Astrocyte (in vitro differentiated cells and primary cell): Measurements from ENCODE around the gene EYA2. TPM values are rescaled to one million over a fixed set of nuclear protein-coding genes. Genes with fewer than 3 reads are reported as not detected.

Experiments
- DNase-seq: peaks from one replicate; pipeline ENCODE4 v3.0.0-alpha.2; 2010; ENCODE audit warnings: low read depth
- FAIRE-seq: peaks from 2 replicates; lab custom pipeline; 2011; peaks lifted over from hg19 to GRCh38; lab: Jason Lieb, UNC
- H2AFZ ChIP-seq: 2 replicates; pipeline ENCODE4 v1.6.0; 2012; ENCODE audit warnings: low read depth, low read length, inconsistent platforms
- H3K27ac ChIP-seq: 2 replicates; pipeline ENCODE4 v1.5.1; 2011; ENCODE audit warnings: low read depth, low read length, inconsistent platforms
- H3K27me3 ChIP-seq: 2 replicates; pipeline ENCODE4 v1.6.0; 2011; ENCODE audit warnings: low read length, inconsistent platforms; ENCODE audit not compliant: insufficient read depth
- H3K36me3 ChIP-seq: 2 replicates; pipeline ENCODE4 v1.5.1; 2011; ENCODE audit warnings: low read length, inconsistent platforms; ENCODE audit not compliant: insufficient read depth
- H3K4me1 ChIP-seq: 2 replicates; pipeline ENCODE4 v1.5.1; 2011; ENCODE audit warnings: low read length, inconsistent platforms; ENCODE audit not compliant: insufficient read depth
- H3K4me2 ChIP-seq: 2 replicates; pipeline ENCODE4 v1.6.0; 2012; ENCODE audit warnings: low read length, inconsistent platforms
- H3K4me3 ChIP-seq: 2 replicates; pipeline ENCODE4 v1.5.1; 2011; ENCODE audit warnings: low read depth, mild to moderate bottlenecking, low read length, inconsistent platforms; ENCODE audit not compliant: insufficient read depth
- H3K79me2 ChIP-seq: 2 replicates; pipeline ENCODE4 v1.6.0; 2012; ENCODE audit warnings: mild to moderate bottlenecking, low read length, inconsistent platforms; ENCODE audit not compliant: insufficient read depth
- H3K9ac ChIP-seq: 2 replicates; pipeline ENCODE4 v1.6.0; 2012; ENCODE audit warnings: mild to moderate bottlenecking, low read length, inconsistent platforms
- H3K9me3 ChIP-seq: 2 replicates; pipeline ENCODE4 v1.5.1; 2012; ENCODE audit warnings: low read depth, mild to moderate bottlenecking, low read length, inconsistent platforms; ENCODE audit not compliant: insufficient read depth
- H4K20me1 ChIP-seq: 2 replicates; pipeline ENCODE4 v1.6.0; 2012; ENCODE audit warnings: low read length, inconsistent platforms; ENCODE audit not compliant: insufficient read depth
- H3K27ac Mint-ChIP-seq: one replicate; pipeline ENCODE4 v1.8.0; 2021; ENCODE audit warnings: mild to moderate bottlenecking, mixed read lengths; ENCODE audit not compliant: unreplicated experiment
- H3K27me3 Mint-ChIP-seq: one replicate; pipeline ENCODE4 v1.8.0; 2021; ENCODE audit warnings: low read depth, mixed read lengths; ENCODE audit not compliant: unreplicated experiment
- H3K36me3 Mint-ChIP-seq: one replicate; pipeline ENCODE4 v1.8.0; 2021; ENCODE audit warnings: low read depth, mixed read lengths; ENCODE audit not compliant: unreplicated experiment
- H3K4me1 Mint-ChIP-seq: one replicate; pipeline ENCODE4 v1.8.0; 2021; ENCODE audit warnings: low read depth, mixed read lengths; ENCODE audit not compliant: unreplicated experiment
- H3K4me3 Mint-ChIP-seq: one replicate; pipeline ENCODE4 v1.8.0; 2021; ENCODE audit warnings: mild to moderate bottlenecking, moderate library complexity, mixed read lengths; ENCODE audit not compliant: unreplicated experiment
- H3K9me3 Mint-ChIP-seq: one replicate; pipeline ENCODE4 v1.8.0; 2021; ENCODE audit warnings: mild to moderate bottlenecking, mixed read lengths; ENCODE audit not compliant: unreplicated experiment
- EZH2 ChIP-seq: IDR thresholded peaks from 2 replicates; pipeline ENCODE4 v1.6.1; 2012; ENCODE audit warnings: mild to moderate bottlenecking, low read length, inconsistent platforms; ENCODE audit not compliant: insufficient read depth
- total RNA-seq: library from RNA; stranded (reverse); gene quantifications from 2 replicates; pipeline ENCODE4 v1.2.1, GENCODE V29; 2021
- TF ChIP-seq, protein P1 (sequence below): IDR thresholded peaks from 2 replicates; pipeline ENCODE4 v1.5.1; 2011; ENCODE audit warnings: low read depth, mild to moderate bottlenecking, inconsistent platforms, low read length, moderate library complexity; ENCODE audit not compliant: insufficient read depth

EYA2 gene
- total RNA-seq, 1 donor from 2014 or later = 1.5 TPM

- Histone ChIP-seq H3K9ac (no peak overlapping the region), H4K20me1 (no peaks in the 10 kb centered on the region), H3K79me2 (no peaks in the 10 kb centered on the region), H3K27ac (no peak overlapping the region), H3K4me3 (peak overlapping the region; percentile 43), H2AFZ (peak overlapping the region; percentile 42), H3K36me3 (no peaks in the 10 kb centered on the region), H3K27me3 (peaks cover 70% of the 10 kb centered on the region), H3K9me3 (peaks cover 3% of the 10 kb centered on the region), H3K4me2 (peak overlapping the region; percentile 72), H3K4me1 (peaks cover 3% of the 10 kb centered on the region)
- H3K4me1 Mint-ChIP-seq = no peaks in the 10 kb centered on the region
- peak overlapping the region; percentile 88 for H3K4me3 Mint-ChIP-seq
- FAIRE-seq = no peak
- no peak overlapping the region for H3K27ac Mint-ChIP-seq
- peaks cover 55% of the 10 kb centered on the region for H3K27me3 Mint-ChIP-seq
- no peaks in the 10 kb centered on the region for H3K9me3 Mint-ChIP-seq
- no peak for DNase-seq
- no peak for TF ChIP-seq EZH2
- TF ChIP-seq, protein P1, sequence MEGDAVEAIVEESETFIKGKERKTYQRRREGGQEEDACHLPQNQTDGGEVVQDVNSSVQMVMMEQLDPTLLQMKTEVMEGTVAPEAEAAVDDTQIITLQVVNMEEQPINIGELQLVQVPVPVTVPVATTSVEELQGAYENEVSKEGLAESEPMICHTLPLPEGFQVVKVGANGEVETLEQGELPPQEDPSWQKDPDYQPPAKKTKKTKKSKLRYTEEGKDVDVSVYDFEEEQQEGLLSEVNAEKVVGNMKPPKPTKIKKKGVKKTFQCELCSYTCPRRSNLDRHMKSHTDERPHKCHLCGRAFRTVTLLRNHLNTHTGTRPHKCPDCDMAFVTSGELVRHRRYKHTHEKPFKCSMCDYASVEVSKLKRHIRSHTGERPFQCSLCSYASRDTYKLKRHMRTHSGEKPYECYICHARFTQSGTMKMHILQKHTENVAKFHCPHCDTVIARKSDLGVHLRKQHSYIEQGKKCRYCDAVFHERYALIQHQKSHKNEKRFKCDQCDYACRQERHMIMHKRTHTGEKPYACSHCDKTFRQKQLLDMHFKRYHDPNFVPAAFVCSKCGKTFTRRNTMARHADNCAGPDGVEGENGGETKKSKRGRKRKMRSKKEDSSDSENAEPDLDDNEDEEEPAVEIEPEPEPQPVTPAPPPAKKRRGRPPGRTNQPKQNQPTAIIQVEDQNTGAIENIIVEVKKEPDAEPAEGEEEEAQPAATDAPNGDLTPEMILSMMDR = no peak
- no peaks in the 10 kb centered on the region for H3K36me3 Mint-ChIP-seq
Observed at GRCh38 chr20:46895906-46896242, 1.2 kb downstream of the EYA2 start.

- Histone ChIP-seq H3K9me3 (no peaks in the 10 kb centered on the region), H4K20me1 (no peaks in the 10 kb centered on the region), H3K4me3 (no peak overlapping the region), H3K4me1 (peaks cover 3% of the 10 kb centered on the region), H2AFZ (no peak overlapping the region), H3K27ac (no peak overlapping the region), H3K4me2 (no peak overlapping the region), H3K9ac (no peak overlapping the region), H3K36me3 (no peaks in the 10 kb centered on the region), H3K27me3 (peaks cover 79% of the 10 kb centered on the region), H3K79me2 (no peaks in the 10 kb centered on the region)
- no peaks in the 10 kb centered on the region for H3K36me3 Mint-ChIP-seq
- H3K4me3 Mint-ChIP-seq = no peak overlapping the region
- no peak overlapping the region for H3K27ac Mint-ChIP-seq
- FAIRE-seq (no peak), DNase-seq (no peak)
- TF ChIP-seq, protein P1 = no peak
- no peak for TF ChIP-seq EZH2
- H3K27me3 Mint-ChIP-seq = peaks cover 52% of the 10 kb centered on the region
- no peaks in the 10 kb centered on the region for H3K9me3 Mint-ChIP-seq
- H3K4me1 Mint-ChIP-seq = peaks cover 6% of the 10 kb centered on the region
Observed at GRCh38 chr20:46897328-46897880, 2.8 kb downstream of the EYA2 start.

GRCh38 chr20:46898423-46898822, 3.8 kb downstream of the EYA2 start:
- peaks cover 6% of the 10 kb centered on the region for H3K4me1 Mint-ChIP-seq
- H3K4me3 Mint-ChIP-seq = no peak overlapping the region
- H3K27me3 Mint-ChIP-seq = peaks cover 48% of the 10 kb centered on the region
- no peaks in the 10 kb centered on the region for H3K79me2 ChIP-seq
- H3K27ac Mint-ChIP-seq = no peak overlapping the region
- no peak overlapping the region for H2AFZ ChIP-seq
- H4K20me1 ChIP-seq = no peaks in the 10 kb centered on the region
- peaks cover 3% of the 10 kb centered on the region for H3K4me1 ChIP-seq
- FAIRE-seq (no peak), DNase-seq (no peak)
- H3K9ac ChIP-seq = no peak overlapping the region
- no peak overlapping the region for H3K4me2 ChIP-seq
- peaks cover 81% of the 10 kb centered on the region for H3K27me3 ChIP-seq
- no peaks in the 10 kb centered on the region for H3K36me3 Mint-ChIP-seq
- H3K4me3 ChIP-seq = no peak overlapping the region
- H3K9me3 Mint-ChIP-seq = no peaks in the 10 kb centered on the region
- no peaks in the 10 kb centered on the region for H3K9me3 ChIP-seq
- H3K27ac ChIP-seq = no peak overlapping the region
- no peaks in the 10 kb centered on the region for H3K36me3 ChIP-seq
- no peak for TF ChIP-seq EZH2
- TF ChIP-seq, protein P1 = no peak
